ENCODE results near the gene USP11.

The USP11 gene

GRCh38 chrX:47232803-47233332 is at the start of gene USP11:
TSS of gene USP11 (plus strand) at chrX:47233009. CDS start at chrX:47233044, 35 bp downstream.
- DNase-seq, result peak; percentile 41 to 55

GRCh38 chrX:47184486-47184885 is 48.3 kb upstream of the USP11 start:
- no peak for DNase-seq

- DNase-seq, result no peak
These were observed 47.6 kb upstream of the USP11 start for GRCh38 chrX:47185241-47185640.

- no peak for DNase-seq
These were observed 46.6 kb upstream of the USP11 start for GRCh38 chrX:47186096-47186740.

- DNase-seq, result no peak
These were observed 45.6 kb upstream of the USP11 start for GRCh38 chrX:47187106-47187677.

GRCh38 chrX:47189906-47190305 is 42.9 kb upstream of the USP11 start:
- DNase-seq, result no peak

- DNase-seq, result peak; percentile 80 to 82
These were observed 42.2 kb upstream of the USP11 start for GRCh38 chrX:47190445-47191269.

GRCh38 chrX:47191331-47191730 is 41.5 kb upstream of the USP11 start:
- no peak for DNase-seq

GRCh38 chrX:47191806-47192401 is 40.9 kb upstream of the USP11 start:
- DNase-seq, result no peak

GRCh38 chrX:47193475-47194193 is 39.2 kb upstream of the USP11 start, which contains the start of gene UBA1:
TSS of gene UBA1 (plus strand) at chrX:47193829. CDS start at chrX:47198803, 4,974 bp downstream.
- peak; percentile 90 to 93 for DNase-seq

GRCh38 chrX:47194194-47194787 is 38.5 kb upstream of the USP11 start:
- no peak for DNase-seq

- DNase-seq, result no peak
These were observed 36.7 kb upstream of the USP11 start for GRCh38 chrX:47196098-47196497.

- no peak for DNase-seq
These were observed 35.3 kb upstream of the USP11 start for GRCh38 chrX:47197526-47197925.

GRCh38 chrX:47198026-47198686 is 34.7 kb upstream of the USP11 start:
- DNase-seq, result no peak

- no peak for DNase-seq
These were observed 34.1 kb upstream of the USP11 start for GRCh38 chrX:47198687-47199080.

- no peak for DNase-seq
These were observed 33.5 kb upstream of the USP11 start for GRCh38 chrX:47199286-47199685.

GRCh38 chrX:47200385-47201150 is 32.2 kb upstream of the USP11 start:
- no peak for DNase-seq

GRCh38 chrX:47201345-47201944 is 31.4 kb upstream of the USP11 start:
- no peak for DNase-seq

- DNase-seq, result no peak
These were observed 30.5 kb upstream of the USP11 start for GRCh38 chrX:47202316-47202715.

GRCh38 chrX:47202877-47203276 is 29.9 kb upstream of the USP11 start:
- DNase-seq, result no peak

Data from NCI-H1930 (cell line).